Retinal pigment epithelial cell (primary cell): ENCODE data around the gene CCDC192.

Source experiments
- DNase-seq: peaks from one replicate; pipeline ENCODE4 v3.0.0-alpha.2; 2010; ENCODE audit warnings: low read depth
- H3K4me3 ChIP-seq: 2 replicates; pipeline ENCODE4 v1.5.1; 2011; ENCODE audit warnings: mild to moderate bottlenecking, low read length, control low read depth, moderate library complexity
- TF ChIP-seq, protein P1 (sequence below): conservative IDR thresholded peaks from 2 replicates; pipeline ENCODE4 v1.5.1; 2011; ENCODE audit warnings: low read depth, low read length, control low read depth, inconsistent platforms

The CCDC192 gene

DNA sequence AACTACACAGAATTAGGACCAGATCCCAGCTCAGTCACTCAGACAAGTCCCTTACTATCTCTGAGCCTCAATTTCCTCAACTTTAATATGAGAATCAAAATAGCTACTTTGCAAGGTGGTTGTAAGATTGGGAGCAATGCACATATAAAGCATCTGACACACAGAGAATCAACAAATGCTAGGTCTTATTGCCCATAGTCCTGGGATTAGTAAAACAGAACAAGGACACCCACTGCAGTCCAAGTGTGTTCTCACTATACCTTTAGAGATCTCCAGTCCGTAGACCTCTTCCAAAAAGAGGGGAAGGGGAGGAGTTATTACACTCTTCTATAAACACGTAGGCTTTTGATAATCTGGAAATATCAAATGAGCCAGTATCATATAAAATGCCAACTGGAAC, 190.0 kb downstream of the CCDC192 start:
- H3K4me3 ChIP-seq, result no peak overlapping the region
- TF ChIP-seq, protein P1, sequence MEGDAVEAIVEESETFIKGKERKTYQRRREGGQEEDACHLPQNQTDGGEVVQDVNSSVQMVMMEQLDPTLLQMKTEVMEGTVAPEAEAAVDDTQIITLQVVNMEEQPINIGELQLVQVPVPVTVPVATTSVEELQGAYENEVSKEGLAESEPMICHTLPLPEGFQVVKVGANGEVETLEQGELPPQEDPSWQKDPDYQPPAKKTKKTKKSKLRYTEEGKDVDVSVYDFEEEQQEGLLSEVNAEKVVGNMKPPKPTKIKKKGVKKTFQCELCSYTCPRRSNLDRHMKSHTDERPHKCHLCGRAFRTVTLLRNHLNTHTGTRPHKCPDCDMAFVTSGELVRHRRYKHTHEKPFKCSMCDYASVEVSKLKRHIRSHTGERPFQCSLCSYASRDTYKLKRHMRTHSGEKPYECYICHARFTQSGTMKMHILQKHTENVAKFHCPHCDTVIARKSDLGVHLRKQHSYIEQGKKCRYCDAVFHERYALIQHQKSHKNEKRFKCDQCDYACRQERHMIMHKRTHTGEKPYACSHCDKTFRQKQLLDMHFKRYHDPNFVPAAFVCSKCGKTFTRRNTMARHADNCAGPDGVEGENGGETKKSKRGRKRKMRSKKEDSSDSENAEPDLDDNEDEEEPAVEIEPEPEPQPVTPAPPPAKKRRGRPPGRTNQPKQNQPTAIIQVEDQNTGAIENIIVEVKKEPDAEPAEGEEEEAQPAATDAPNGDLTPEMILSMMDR, result no peak
- no peak for DNase-seq

DNA sequence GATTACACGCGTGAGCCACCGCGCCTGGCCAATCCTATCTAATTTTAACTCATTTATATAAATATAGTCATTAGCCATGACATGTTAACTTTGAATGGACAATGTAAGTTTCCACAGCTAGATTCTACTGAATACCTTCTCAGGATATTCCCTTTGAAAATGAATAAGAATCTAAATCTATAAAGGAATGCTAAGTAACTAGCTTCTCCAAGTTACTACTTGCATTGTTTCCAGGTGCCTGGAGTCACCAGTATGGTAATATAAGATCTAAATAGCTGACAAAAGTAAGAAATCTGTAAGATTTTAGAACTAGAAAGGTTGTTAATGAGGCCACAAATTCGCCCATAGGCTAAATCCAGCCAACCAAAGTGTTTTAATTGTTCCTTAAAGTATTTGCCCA, 191.3 kb downstream of the CCDC192 start:
- H3K4me3 ChIP-seq, result no peak overlapping the region
- TF ChIP-seq, protein P1, result no peak
- no peak for DNase-seq

DNA sequence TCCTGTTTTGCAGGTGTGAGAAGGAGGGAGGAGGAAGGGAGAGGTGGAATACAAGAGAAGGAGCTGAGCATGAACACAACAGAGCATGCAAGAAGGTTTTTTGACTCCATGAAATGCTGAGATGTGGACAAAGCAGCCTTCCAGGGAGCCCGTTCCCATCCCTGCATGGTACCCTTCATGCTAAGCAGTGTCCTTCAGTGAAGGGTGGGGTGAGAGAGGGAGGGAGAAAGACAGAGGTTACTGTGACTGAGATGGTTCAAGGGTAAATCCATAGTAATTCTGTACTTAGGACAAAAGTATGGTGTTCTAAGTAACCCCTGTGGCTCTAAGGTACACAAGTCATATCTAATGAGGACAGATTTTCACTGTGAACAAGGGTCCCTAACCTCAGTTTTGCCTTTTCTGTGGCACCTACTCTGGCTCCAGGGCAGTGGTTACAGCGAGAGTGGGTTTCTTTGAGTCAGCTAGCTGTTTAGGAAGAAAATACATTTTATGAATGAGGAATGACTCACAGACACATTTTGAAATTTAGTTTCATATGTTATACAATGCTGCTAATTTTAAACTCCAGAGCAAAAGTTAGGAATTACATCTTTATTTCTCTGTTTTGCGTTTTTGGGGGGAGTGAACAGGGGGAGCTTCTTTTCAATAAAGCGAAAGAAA, 195.5 kb downstream of the CCDC192 start:
- no peak for DNase-seq
- TF ChIP-seq, protein P1, result no peak
- no peak overlapping the region for H3K4me3 ChIP-seq

DNA sequence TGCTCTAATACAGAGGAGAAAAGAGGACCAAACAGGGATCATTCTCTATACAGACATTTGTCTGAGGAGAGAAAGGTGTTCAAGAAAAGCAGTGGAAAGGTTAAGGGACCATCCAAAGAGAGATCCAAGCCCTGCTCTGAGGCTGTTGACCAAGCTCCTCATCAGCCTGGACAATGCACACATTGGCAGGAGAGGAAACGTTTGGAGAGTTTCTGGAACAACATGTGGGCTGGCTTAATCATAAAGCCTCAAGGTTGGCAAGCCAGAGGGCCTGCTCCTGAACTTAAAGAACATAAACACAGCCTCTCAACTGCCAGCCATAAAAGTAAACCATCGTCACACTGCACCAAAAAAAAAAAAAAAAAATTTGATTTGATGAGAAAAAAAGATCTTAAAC, 196.0 kb downstream of the CCDC192 start:
- TF ChIP-seq, protein P1, result no peak
- DNase-seq, result no peak
- H3K4me3 ChIP-seq, result no peak overlapping the region

DNA sequence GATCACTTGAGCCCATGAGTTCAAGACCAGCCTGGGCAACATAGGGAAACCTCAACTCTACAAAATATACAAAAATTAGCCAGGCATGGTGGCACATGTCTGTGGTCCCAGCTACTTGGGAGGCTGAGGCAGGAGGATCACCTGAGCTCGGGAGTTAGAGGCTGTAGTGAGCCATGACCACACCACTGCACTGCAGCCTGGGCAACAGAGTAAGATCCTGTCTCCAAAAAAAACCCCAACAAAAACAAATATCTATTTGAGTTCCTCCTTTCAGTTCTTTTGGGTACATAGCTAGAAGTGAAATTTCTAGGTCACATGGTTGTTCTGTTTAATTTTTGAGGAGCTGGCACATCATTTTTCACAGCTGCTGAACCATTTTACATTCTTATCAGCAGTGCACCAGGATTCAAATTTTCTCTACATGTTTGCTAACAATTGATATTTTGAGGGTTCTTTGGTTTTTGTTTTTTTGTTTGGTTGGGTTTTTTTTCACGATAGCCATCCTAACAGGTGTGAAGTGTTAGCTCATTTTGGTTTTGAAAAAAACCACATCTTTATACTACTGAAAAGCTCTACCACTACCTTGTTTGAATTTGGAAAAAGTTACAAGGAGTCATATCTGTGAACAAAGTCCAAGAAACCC, 203.5 kb downstream of the CCDC192 start:
- no peak overlapping the region for H3K4me3 ChIP-seq
- DNase-seq, result no peak
- TF ChIP-seq, protein P1, result no peak

DNA sequence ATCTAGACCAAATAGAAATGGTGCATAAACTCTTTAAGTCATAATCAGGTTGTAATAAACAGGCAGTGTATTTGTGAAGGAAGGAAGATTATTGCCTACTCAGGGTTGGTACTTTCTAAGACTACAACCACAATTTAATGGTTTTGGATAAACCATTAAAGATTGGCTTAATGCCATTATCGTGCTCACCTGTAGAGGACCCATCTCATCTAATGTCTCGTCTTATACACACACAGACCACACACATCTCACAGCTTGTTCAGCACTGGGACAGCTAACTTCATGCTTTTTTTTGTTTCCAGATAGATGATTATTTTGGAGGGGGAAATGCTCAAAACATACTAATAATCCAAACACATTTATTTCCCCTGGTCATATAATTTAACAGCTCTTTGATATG, 204.7 kb downstream of the CCDC192 start:
- TF ChIP-seq, protein P1, result no peak
- no peak for DNase-seq
- H3K4me3 ChIP-seq, result no peak overlapping the region

DNA sequence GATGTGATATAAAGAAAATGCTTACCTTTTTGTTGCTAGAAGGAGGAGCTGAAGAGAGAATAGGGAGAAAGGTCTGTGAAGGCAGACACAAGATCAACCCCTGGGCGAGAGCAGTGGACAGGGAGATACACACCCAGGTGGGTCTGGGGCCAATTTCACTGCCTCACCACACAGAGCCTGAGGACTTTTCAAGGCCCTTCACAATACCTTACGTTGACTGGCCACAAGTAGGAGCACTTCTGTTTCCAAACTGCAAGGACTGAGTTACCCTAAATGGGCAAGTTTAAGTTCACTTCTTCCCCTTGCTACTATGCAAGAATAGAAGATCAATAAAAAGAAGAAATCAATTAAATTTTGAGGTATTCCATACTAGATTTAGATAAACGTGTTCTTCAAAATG, 205.9 kb downstream of the CCDC192 start:
- H3K4me3 ChIP-seq, result no peak overlapping the region
- DNase-seq, result no peak
- TF ChIP-seq, protein P1, result peak; percentile 80
